HG03097 (cell line): ENCODE measurements around the gene CD8B2.
"Not testable (repeated sequence)": the region's sequence is repeated elsewhere in the genome, so short reads cannot be mapped to it uniquely, and the experiment has no call there.

Experiments
- ATAC-seq: cut with Tn5 transposase; IDR thresholded peaks from one replicate; pipeline ENCODE4 v1.9.1; 2021; ENCODE audit not compliant: unreplicated experiment, low FRiP score

Gene CD8B2

DNA sequence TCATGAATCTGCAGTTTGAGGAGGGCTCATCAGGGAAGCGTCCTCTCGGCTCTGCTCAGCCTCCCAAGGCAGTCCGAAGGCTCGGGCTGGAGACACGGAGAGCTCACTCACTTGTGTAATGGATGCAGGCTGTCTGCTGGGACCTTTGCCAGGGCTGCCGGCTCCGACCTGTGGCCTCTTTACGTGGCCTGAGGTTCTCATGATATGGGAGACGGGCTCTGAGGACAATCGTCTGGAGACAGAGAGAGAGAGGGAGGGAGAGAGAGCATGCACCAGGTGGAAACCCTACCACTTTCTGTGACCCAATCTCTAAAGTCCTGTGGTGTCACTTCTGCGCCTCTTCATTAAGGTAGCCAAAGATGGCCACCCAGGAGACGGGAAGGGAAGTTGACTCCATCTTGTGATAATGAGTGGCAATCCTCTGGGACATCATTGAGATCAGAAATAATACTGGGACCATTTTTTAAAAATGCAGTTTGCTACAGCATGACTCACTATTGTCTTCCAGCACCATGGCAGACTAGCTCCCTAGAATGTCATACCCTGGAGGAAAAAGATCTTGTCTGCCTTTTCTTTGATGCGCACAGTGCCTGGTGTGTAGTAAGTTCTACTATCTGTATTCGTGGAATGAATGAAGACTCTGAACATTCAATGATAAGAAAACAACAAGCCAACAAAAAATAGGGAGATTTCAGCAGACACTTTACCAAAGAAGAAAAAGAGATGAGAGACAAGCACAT is 60.2 kb downstream of the CD8B2 start:
- ATAC-seq, result no peak

DNA sequence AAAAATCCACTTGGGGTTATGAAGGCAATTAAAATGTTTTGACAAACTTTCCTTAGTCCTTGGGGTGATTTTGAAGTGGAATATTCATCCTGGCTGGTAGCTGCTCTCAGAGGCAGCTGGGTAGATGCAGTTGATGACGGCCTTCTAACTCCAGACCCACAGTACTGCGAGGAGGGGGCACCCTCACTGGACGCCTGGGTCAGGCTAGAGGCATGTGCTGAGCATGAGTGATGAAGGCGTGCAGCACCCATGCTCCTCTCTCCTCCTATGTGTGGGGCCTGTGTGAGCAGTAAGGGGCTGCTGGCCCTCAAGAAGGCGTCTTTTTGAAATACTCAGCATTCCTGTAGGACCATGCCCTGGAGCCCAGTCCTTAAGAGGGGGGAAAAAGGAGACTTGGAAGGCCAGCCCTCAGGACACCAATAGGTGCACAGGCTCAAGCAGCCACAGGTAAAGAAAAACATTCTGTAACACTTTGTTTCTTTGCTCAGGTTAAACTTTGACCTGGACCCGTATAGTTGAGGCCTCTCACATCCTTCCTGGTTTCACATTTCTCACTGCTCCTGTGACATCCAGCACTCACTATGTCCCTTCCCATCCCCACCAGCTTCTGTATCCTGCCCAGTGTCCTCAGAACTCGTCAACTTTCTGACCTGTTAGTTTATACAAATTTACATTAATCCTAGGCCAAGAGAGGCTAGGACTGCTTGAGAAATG is 64.4 kb downstream of the CD8B2 start:
- ATAC-seq, result no peak

- no peak for ATAC-seq
Observed at GRCh38 chr2:106552921-106553320, 65.8 kb downstream of the CD8B2 start.

DNA sequence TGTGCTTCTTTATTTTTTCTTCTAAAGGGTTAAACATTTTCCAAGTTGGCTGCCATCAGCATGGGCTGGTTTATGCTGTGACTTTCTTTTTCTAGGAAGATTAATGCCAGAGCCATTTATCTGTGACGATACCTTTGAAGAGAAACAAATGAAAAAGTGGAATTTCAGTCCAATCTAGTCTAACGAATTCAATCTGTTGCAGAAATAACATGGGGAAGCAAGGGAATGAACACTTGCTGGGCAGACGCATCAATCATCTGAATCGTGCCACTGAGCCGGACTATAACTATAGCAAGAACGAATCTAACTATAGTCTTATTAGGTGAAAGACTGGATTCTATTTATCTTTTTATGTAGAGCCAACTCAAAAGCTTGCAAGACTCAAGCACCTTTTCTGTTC is 66.2 kb downstream of the CD8B2 start:
- ATAC-seq, result no peak

DNA sequence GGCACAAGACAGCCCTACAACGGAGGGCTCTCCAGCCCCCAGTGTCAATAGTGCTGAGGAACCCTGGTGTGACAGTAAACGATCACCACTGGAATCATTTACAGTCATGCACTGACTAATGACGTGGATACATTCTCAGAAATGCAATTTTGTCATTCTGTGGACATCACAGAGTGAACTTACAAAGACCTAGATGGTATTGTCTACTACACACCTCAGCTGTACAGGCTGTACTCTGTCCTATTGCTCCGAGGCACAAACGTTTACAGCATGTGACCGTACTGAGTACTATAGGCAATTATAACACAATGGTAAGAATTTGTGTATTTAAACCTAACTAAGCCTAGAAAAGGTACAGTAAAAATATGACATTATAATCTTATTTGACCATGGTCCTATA is 67.2 kb downstream of the CD8B2 start:
- ATAC-seq, result no peak

DNA sequence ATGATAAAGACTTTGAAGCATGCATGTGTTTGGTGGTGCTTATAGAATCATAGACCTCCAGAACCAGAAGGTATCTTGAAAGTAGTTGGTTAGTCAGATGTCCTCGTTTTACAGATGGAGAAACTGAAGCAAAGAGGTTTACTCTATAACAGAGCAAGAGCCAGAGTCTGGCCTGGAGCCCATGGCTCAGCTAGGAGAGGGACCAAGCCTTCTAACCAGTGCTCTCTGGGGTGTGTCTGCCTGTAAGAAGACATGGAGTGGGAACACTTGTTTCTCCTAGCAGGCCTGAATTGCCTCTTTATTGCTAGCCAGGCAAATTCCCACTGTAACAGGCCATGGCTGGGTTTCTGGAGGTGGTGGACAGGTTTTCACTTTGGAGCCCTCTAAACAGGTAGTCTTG is 67.9 kb downstream of the CD8B2 start:
- ATAC-seq, result no peak

GRCh38 chr2:106559786-106560185 is 72.6 kb downstream of the CD8B2 start:
- ATAC-seq, result not testable (repeated sequence)

- ATAC-seq, result no peak
Observed at GRCh38 chr2:106560773-106561172, 73.6 kb downstream of the CD8B2 start.

GRCh38 chr2:106561356-106561755 is 74.2 kb downstream of the CD8B2 start:
- no peak for ATAC-seq

- no peak for ATAC-seq
Observed at GRCh38 chr2:106561803-106562202, 74.6 kb downstream of the CD8B2 start.

GRCh38 chr2:106562268-106563186 is 75.4 kb downstream of the CD8B2 start:
- no peak for ATAC-seq

DNA sequence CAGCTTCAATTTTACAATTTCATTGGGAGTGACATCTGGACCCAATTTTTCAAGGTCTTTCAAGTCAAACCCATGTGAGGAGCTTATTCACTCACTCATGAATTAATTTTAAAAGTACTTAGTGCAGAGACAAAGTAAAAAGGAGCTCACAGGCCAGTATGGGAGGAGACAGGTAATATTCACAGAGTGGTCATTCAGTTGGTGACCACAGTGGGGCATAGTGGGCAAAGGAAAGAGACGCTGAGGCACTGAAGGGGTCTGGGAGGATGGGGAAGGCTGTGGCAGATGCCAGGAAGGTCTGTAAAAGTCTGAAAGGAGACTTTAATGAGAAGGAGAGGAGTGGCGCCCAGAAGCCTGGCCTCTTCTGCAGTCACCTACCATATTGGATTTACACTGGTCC is 76.0 kb downstream of the CD8B2 start:
- no peak for ATAC-seq

- no peak for ATAC-seq
Observed at GRCh38 chr2:106565599-106565998, 78.4 kb downstream of the CD8B2 start.

DNA sequence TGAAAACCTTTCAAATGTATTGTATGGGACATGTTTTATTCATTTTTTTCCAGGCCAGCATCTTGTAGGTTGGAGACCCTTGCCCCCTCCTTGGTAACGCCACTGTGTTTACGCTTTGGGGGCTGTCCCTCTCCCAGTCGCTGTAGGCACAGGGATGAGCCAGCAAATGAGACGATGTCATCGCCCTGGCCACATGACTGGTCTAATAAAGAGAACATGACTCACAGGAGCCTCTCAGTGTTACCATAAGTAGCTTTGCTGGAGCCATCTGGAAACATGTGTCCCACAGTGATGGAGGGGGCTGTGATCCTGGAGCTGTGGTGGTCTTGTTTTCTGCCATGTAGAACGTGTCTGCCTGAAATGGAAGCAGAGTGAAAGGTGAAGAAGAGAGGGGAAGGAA is 78.9 kb downstream of the CD8B2 start:
- ATAC-seq, result no peak

- not testable (repeated sequence) for ATAC-seq
Observed at GRCh38 chr2:106566484-106566883, 79.3 kb downstream of the CD8B2 start.

GRCh38 chr2:106570316-106570715 is 83.2 kb downstream of the CD8B2 start:
- no peak for ATAC-seq
